Measurements from ENCODE around the gene COL23A1.

COL23A1 gene

DNA sequence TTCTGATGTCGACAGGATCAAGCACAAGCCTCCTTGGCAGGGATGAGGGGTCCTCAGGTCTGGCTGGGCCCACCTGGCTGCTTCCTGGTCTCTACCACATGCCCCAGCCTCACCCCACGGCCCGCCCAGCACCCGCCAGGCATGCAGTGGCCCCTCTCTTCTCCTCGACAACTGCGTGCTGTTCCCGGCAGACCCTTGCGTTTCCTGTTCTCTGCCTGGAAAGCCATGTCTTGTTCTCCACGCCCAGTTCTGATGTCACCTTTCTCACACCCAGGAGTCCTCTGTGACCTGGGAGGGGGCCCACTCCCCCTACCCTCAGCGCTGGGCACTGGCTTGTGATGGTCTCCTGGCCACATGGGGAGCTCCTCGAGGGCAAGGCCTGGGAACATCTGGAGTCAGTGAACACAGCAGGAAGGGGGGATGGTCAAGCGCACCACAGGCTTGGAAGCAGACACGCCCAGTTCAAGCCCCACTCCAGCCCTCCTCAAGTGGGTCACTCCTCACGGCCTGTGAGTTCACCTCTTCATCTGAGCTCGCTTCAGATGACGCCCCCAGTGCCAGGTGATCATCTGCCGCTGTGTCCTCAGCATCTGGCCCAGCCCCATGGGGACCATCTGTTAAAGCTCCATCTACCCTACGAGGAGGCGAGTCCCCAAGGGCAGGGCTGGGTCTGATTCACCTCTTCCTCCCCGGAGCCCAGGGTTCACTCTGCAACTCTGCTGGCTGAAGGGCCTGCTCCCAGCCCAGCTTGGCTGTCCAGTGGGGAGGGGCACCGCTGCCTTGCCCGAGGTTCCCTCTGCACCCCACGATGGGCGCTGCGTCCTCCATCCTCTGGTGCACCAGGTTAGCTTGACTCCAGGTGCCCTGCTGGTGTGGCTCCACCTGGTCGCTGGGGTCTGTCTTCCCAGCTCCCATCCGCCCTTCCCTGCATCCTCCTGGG lies 224.4 kb downstream of the COL23A1 start:
- Histone ChIP-seq H3K79me2 (ENCODE audit: low read length) (no peaks in the 10 kb centered on the region), H3K36me3 (replicated peaks; ENCODE audit: low read depth, low read length) (no peaks in the 10 kb centered on the region), H3K4me3 (ENCODE audit: low read length) (no peak overlapping the region), H3K4me2 (ENCODE audit: low read length) (no peak overlapping the region), H3K4me1 (ENCODE audit: low read length) (no peaks in the 10 kb centered on the region), H4K20me1 (ENCODE audit: insufficient read depth, low read length) (no peaks in the 10 kb centered on the region), H3K27ac (ENCODE audit: low read length) (no peak overlapping the region), H2AFZ (ENCODE audit: low read depth, low read length) (no peak overlapping the region), H3K9ac (ENCODE audit: low read length) (no peak overlapping the region), H3K27me3 (ENCODE audit: low read depth, low read length) (no peaks in the 10 kb centered on the region), H3K9me3 (ENCODE audit: insufficient read depth, low read length) (no peaks in the 10 kb centered on the region)
- TF ChIP-seq CTCF (IDR thresholded peaks at IDR 0.05; ENCODE audit: low read depth, low read length) (no peak), EZH2phosphoT487 (IDR thresholded peaks at IDR 0.05; ENCODE audit: low read depth) (no peak)

GRCh38 chr5:178364326-178364675 lies 225.9 kb downstream of the COL23A1 start:
- no peak overlapping the region for H3K27ac ChIP-seq (ENCODE audit: low read length)
- TF ChIP-seq EZH2phosphoT487 (IDR thresholded peaks at IDR 0.05; ENCODE audit: low read depth) (no peak), CTCF (IDR thresholded peaks at IDR 0.05; ENCODE audit: low read depth, low read length) (no peak)
- no peaks in the 10 kb centered on the region for H3K9me3 ChIP-seq (ENCODE audit: insufficient read depth, low read length)
- H3K79me2 ChIP-seq (ENCODE audit: low read length): no peaks in the 10 kb centered on the region
- H4K20me1 ChIP-seq (ENCODE audit: insufficient read depth, low read length): no peaks in the 10 kb centered on the region
- H2AFZ ChIP-seq (ENCODE audit: low read depth, low read length): no peak overlapping the region
- H3K27me3 ChIP-seq (ENCODE audit: low read depth, low read length): no peaks in the 10 kb centered on the region
- H3K4me1 ChIP-seq (ENCODE audit: low read length): no peaks in the 10 kb centered on the region
- H3K36me3 ChIP-seq (replicated peaks; ENCODE audit: low read depth, low read length): no peaks in the 10 kb centered on the region
- no peak overlapping the region for H3K4me3 ChIP-seq (ENCODE audit: low read length)
- no peak overlapping the region for H3K9ac ChIP-seq (ENCODE audit: low read length)
- no peak overlapping the region for H3K4me2 ChIP-seq (ENCODE audit: low read length)

- Histone ChIP-seq H3K4me2 (ENCODE audit: low read length) (no peak overlapping the region), H3K9ac (ENCODE audit: low read length) (no peak overlapping the region), H3K27ac (ENCODE audit: low read length) (no peak overlapping the region), H3K4me1 (ENCODE audit: low read length) (no peaks in the 10 kb centered on the region), H2AFZ (ENCODE audit: low read depth, low read length) (no peak overlapping the region), H4K20me1 (ENCODE audit: insufficient read depth, low read length) (no peaks in the 10 kb centered on the region), H3K79me2 (ENCODE audit: low read length) (no peaks in the 10 kb centered on the region), H3K4me3 (ENCODE audit: low read length) (no peak overlapping the region), H3K36me3 (replicated peaks; ENCODE audit: low read depth, low read length) (no peaks in the 10 kb centered on the region), H3K9me3 (ENCODE audit: insufficient read depth, low read length) (no peaks in the 10 kb centered on the region), H3K27me3 (ENCODE audit: low read depth, low read length) (no peaks in the 10 kb centered on the region)
- TF ChIP-seq CTCF (IDR thresholded peaks at IDR 0.05; ENCODE audit: low read depth, low read length): no peak
- no peak for TF ChIP-seq EZH2phosphoT487 (IDR thresholded peaks at IDR 0.05; ENCODE audit: low read depth)
These were observed 226.5 kb downstream of the COL23A1 start for GRCh38 chr5:178363501-178364325.

Data from OCI-LY3 (cell line).